Endodermal cell (in vitro differentiated cells): ENCODE measurements around the gene COMMD10. TPM values are rescaled to one million over a fixed set of nuclear protein-coding genes. Genes with fewer than 3 reads are reported as not detected.
A peak's percentile ranks its signal among the peaks of the same experiment; 100 is the strongest.

Experiments used
- DNase-seq: peaks from one replicate; pipeline ENCODE4 v3.0.0-alpha.2; 2017
- H3K27ac ChIP-seq: 2 replicates; pipeline ENCODE4 v1.5.1; 2013; ENCODE audit warnings: mild to moderate bottlenecking, low read depth, low read length, moderate library complexity
- H3K27me3 ChIP-seq: 2 replicates; pipeline ENCODE4 v1.6.1; 2013; ENCODE audit warnings: mild to moderate bottlenecking, low read length, moderate library complexity; ENCODE audit not compliant: insufficient read depth, control insufficient read depth, poor library complexity, severe bottlenecking
- H3K36me3 ChIP-seq: 2 replicates; pipeline ENCODE4 v1.7.0; 2013; ENCODE audit warnings: mild to moderate bottlenecking, low read length, moderate library complexity; ENCODE audit not compliant: control insufficient read depth, insufficient read depth
- H3K4me1 ChIP-seq: one replicate; pipeline ENCODE4 v1.7.0; 2013; ENCODE audit warnings: low read length; ENCODE audit not compliant: control insufficient read depth, insufficient read depth
- H3K4me3 ChIP-seq: 2 replicates; pipeline ENCODE4 v1.5.1; 2013; ENCODE audit warnings: mild to moderate bottlenecking, low read length, moderate library complexity
- H3K9ac ChIP-seq: 2 replicates; pipeline ENCODE4 v1.6.1; 2013; ENCODE audit warnings: mild to moderate bottlenecking, low read length, moderate library complexity; ENCODE audit not compliant: poor library complexity, severe bottlenecking; ENCODE audit errors: extremely low read depth
- H3K9me3 ChIP-seq: 2 replicates; pipeline ENCODE4 v1.6.1; 2013; ENCODE audit warnings: mild to moderate bottlenecking, low read length, moderate library complexity; ENCODE audit not compliant: control insufficient read depth
- H3K27ac Mint-ChIP-seq: 2 replicates; pipeline ENCODE4 v1.8.0; 2020; ENCODE audit warnings: mixed read lengths
- H3K27me3 Mint-ChIP-seq: 2 replicates; pipeline ENCODE4 v1.8.0; 2021; ENCODE audit warnings: mild to moderate bottlenecking, mixed read lengths; ENCODE audit not compliant: insufficient read depth
- H3K36me3 Mint-ChIP-seq: 2 replicates; pipeline ENCODE4 v1.8.0; 2020; ENCODE audit warnings: low read depth, mixed read lengths
- H3K4me1 Mint-ChIP-seq: 2 replicates; pipeline ENCODE4 v1.8.0; 2020; ENCODE audit warnings: mixed read lengths
- H3K4me3 Mint-ChIP-seq: 2 replicates; pipeline ENCODE4 v1.8.0; 2020; ENCODE audit warnings: mild to moderate bottlenecking, moderate library complexity, mixed read lengths
- H3K9me3 Mint-ChIP-seq: 2 replicates; pipeline ENCODE4 v1.8.0; 2020; ENCODE audit warnings: mild to moderate bottlenecking, mixed read lengths
- WGBS, 2 experiments: methylation state at CpG; one replicate each; pipeline versions ENCODE4 v1.1.5 to v1.1.7; 2013; ENCODE audit warnings: missing lambda C conversion rate in 2 of 2, mixed read lengths in 1 of 2; ENCODE audit not compliant: insufficient coverage in 1 of 2, insufficient read length in 1 of 2; 5-methylcytosine and 5-hydroxymethylcytosine counted together
- total RNA-seq, 2 donors: library from RNA; stranded (reverse); fragmentation: NEBNext Ultra II Directional in 1 of 2; extraction: Animal tissue kit (Norgen Biotek cat#: 25700) in 1 of 2; gene quantifications; 2 replicates in 1 of 2; 3 replicates in 1 of 2; pipeline ENCODE4 v1.2.1, GENCODE V29; 2021
- TF ChIP-seq, protein P1 (sequence below): fragments of 200-600 bp; sonication (generic); conservative IDR thresholded peaks from 2 replicates; pipeline ENCODE4 v1.5.0; 2021; ENCODE audit warnings: antibody characterized with exemption, mild to moderate bottlenecking

The COMMD10 gene
- total RNA-seq, 2 donors from 2014 or later, result 25.3 to 29.8 TPM

DNA sequence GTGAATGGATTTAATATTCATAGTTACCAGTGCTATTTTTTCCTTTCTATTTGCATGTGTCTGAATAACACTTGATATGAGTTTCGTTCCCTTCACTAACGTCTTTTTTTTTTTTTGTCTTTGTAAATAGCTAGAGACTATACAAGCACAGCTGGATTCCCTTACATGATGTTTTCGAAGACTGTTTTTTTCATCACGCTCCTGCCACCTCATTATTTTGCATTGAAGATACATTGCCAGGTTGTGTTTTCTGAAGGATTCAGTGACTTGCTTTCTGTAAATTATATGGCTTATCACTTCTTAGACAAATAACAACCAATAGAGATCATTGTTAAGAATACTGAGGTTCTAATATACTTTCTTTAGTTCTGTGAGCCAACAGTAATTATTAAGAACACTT, 207.5 kb downstream of the COMMD10 start:
- peaks cover 11% of the 10 kb centered on the region for H3K9me3 ChIP-seq
- H3K9me3 Mint-ChIP-seq, result peaks cover 6% of the 10 kb centered on the region
- WGBS, 2 experiments, result 70 to 90% methylated on average over 3 to 4 of the region's 4 CpGs
- H3K27me3 ChIP-seq, result no peaks in the 10 kb centered on the region
- H3K27me3 Mint-ChIP-seq, result no peaks in the 10 kb centered on the region
- H3K9ac ChIP-seq, result no peak overlapping the region
- no peak overlapping the region for H3K27ac ChIP-seq
- H3K36me3 ChIP-seq, result no peaks in the 10 kb centered on the region
- H3K4me1 ChIP-seq, result no peaks in the 10 kb centered on the region
- H3K4me3 ChIP-seq, result no peak overlapping the region
- no peak overlapping the region for H3K4me3 Mint-ChIP-seq
- no peak overlapping the region for H3K27ac Mint-ChIP-seq
- TF ChIP-seq, protein P1, sequence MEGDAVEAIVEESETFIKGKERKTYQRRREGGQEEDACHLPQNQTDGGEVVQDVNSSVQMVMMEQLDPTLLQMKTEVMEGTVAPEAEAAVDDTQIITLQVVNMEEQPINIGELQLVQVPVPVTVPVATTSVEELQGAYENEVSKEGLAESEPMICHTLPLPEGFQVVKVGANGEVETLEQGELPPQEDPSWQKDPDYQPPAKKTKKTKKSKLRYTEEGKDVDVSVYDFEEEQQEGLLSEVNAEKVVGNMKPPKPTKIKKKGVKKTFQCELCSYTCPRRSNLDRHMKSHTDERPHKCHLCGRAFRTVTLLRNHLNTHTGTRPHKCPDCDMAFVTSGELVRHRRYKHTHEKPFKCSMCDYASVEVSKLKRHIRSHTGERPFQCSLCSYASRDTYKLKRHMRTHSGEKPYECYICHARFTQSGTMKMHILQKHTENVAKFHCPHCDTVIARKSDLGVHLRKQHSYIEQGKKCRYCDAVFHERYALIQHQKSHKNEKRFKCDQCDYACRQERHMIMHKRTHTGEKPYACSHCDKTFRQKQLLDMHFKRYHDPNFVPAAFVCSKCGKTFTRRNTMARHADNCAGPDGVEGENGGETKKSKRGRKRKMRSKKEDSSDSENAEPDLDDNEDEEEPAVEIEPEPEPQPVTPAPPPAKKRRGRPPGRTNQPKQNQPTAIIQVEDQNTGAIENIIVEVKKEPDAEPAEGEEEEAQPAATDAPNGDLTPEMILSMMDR, result no peak
- peaks cover 9% of the 10 kb centered on the region for H3K36me3 Mint-ChIP-seq
- H3K4me1 Mint-ChIP-seq, result peaks cover 22% of the 10 kb centered on the region
- DNase-seq, result no peak

DNA sequence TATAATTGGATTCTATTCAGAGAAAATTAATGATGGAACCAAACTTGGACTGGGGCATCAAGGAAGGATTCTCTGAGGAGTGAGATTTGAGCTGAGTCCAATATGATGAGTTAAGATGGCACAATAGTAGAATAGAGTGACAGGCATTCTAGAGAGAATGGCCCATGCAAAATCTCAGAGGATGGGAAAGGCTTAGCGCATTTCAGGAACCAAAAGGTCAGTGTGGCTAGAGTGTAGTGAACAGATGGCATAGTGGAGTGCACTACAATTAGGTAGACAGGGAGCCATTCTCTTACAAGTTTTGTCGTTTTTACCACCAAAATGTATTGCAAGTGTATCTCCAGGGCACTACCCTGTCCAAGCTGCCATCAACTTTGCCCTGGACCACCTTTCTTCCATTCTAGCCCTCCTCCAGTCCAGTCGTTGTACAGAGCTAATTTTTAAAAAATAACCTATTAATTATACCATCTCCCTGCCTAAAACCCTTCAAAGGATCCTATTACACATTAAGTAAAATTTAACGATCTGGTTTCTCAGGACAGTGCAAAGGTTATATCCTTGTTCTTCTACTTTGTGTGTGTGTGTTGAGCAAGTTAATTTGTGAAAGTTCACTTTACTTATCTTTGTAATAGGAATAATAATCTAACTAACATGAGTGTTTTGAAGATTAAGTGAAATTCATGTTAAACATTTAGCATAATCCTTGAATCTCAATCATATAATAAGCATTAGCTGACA, 211.7 kb downstream of the COMMD10 start:
- no peaks in the 10 kb centered on the region for H3K27me3 ChIP-seq
- H3K4me3 ChIP-seq, result no peak overlapping the region
- Mint-ChIP-seq H3K27ac (no peak overlapping the region), H3K9me3 (peaks cover 3% of the 10 kb centered on the region), H3K4me1 (peaks cover 12% of the 10 kb centered on the region), H3K4me3 (no peak overlapping the region), H3K27me3 (no peaks in the 10 kb centered on the region), H3K36me3 (peaks cover 12% of the 10 kb centered on the region)
- DNase-seq, result no peak
- H3K4me1 ChIP-seq, result no peaks in the 10 kb centered on the region
- TF ChIP-seq, protein P1, result no peak
- H3K9ac ChIP-seq, result no peak overlapping the region
- peaks cover 5% of the 10 kb centered on the region for H3K36me3 ChIP-seq
- H3K27ac ChIP-seq, result no peak overlapping the region
- 93% methylated on average over 3 to 4 of the region's 4 CpGs for WGBS, 2 experiments
- peaks cover 6% of the 10 kb centered on the region for H3K9me3 ChIP-seq

DNA sequence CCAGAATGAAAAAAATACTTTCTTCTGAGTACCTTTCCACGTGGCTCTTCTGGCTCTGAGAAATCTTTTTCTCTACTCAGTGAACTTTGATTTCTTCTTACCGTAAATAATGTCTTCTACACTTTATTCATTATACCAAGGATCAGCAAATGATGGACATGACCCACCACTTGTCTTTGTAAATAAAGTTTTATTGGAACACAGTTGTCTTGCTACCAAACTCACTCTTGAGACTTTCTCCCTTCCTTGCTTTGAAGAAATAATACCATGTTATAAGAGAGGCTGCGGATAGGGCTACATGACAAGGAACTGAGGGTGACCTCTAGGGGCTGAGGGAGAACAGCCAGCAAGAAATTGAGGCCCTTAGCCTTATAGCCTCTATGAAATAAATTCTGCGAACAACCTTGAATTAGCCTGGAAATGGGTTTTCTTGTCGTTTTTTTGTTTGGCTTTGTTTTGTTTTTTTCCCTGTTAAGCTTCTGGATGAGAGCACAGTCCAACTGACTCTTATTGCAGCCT, 212.5 kb downstream of the COMMD10 start:
- Histone ChIP-seq H3K36me3 (peaks cover 5% of the 10 kb centered on the region), H3K9me3 (peaks cover 6% of the 10 kb centered on the region), H3K9ac (no peak overlapping the region), H3K4me1 (no peaks in the 10 kb centered on the region), H3K4me3 (no peak overlapping the region), H3K27me3 (no peaks in the 10 kb centered on the region), H3K27ac (no peak overlapping the region)
- peaks cover 6% of the 10 kb centered on the region for H3K4me1 Mint-ChIP-seq
- WGBS, 2 experiments, result 86 to 93% methylated on average over 4 to 5 of the region's 5 CpGs
- no peak overlapping the region for H3K4me3 Mint-ChIP-seq
- DNase-seq, result peak; percentile 56
- H3K27ac Mint-ChIP-seq, result no peak overlapping the region
- no peaks in the 10 kb centered on the region for H3K27me3 Mint-ChIP-seq
- TF ChIP-seq, protein P1, result peak; percentile 71
- H3K9me3 Mint-ChIP-seq, result peaks cover 3% of the 10 kb centered on the region
- H3K36me3 Mint-ChIP-seq, result peaks cover 12% of the 10 kb centered on the region
